Raji (cell line): ENCODE measurements around the gene TMSB15B.
"Not testable (repeated sequence)": the region's sequence is repeated elsewhere in the genome, so short reads cannot be mapped to it uniquely, and the experiment has no call there.

ENCODE experiments used
- POLR2A ChIP-seq: IDR thresholded peaks from 2 replicates; pipeline ENCODE4 v1.6.1; 2011; ENCODE audit warnings: low read depth, low read length, control low read depth; ENCODE audit not compliant: insufficient read depth

Gene TMSB15B

GRCh38 chrX:103962411-103963278, at the start of gene TMSB15B:
TMSB15B (plus strand) TSS chrX:103962627.
- not testable (repeated sequence) for TF ChIP-seq POLR2A

- TF ChIP-seq POLR2A, result no peak
Observed at GRCh38 chrX:103913356-103914020, 48.9 kb upstream of the TMSB15B start.

GRCh38 chrX:103918050-103918449, 44.4 kb upstream of the TMSB15B start:
- TF ChIP-seq POLR2A, result no peak

- peak; percentile 62 for TF ChIP-seq POLR2A
Observed at GRCh38 chrX:103918571-103919269, 43.7 kb upstream of the TMSB15B start.

- TF ChIP-seq POLR2A, result no peak
Observed at GRCh38 chrX:103919270-103919637, 43.2 kb upstream of the TMSB15B start.

GRCh38 chrX:103927030-103927429, 35.4 kb upstream of the TMSB15B start:
- TF ChIP-seq POLR2A, result no peak

GRCh38 chrX:103927633-103928032, 34.8 kb upstream of the TMSB15B start:
- no peak for TF ChIP-seq POLR2A

GRCh38 chrX:103932133-103932532, 30.3 kb upstream of the TMSB15B start:
- no peak for TF ChIP-seq POLR2A

- no peak for TF ChIP-seq POLR2A
Observed at GRCh38 chrX:103941201-103941975, 21.0 kb upstream of the TMSB15B start.

GRCh38 chrX:103949506-103949905, 12.9 kb upstream of the TMSB15B start:
- TF ChIP-seq POLR2A, result no peak

- no peak for TF ChIP-seq POLR2A
Observed at GRCh38 chrX:103953353-103953752, 9.1 kb upstream of the TMSB15B start.

- TF ChIP-seq POLR2A, result no peak
Observed at GRCh38 chrX:103954259-103954658, 8.2 kb upstream of the TMSB15B start.

- no peak for TF ChIP-seq POLR2A
Observed at GRCh38 chrX:103999234-103999633, 36.8 kb downstream of the TMSB15B start.

GRCh38 chrX:104008831-104009230, 46.4 kb downstream of the TMSB15B start:
- TF ChIP-seq POLR2A, result no peak

- TF ChIP-seq POLR2A, result no peak
Observed at GRCh38 chrX:104013158-104013557, 50.7 kb downstream of the TMSB15B start.
